ENCODE data around the gene SMC5.
"Not testable (repeated sequence)": the region's sequence is repeated elsewhere in the genome, so short reads cannot be mapped to it uniquely, and the experiment has no call there.

Gene SMC5

GRCh38 chr9:70245952-70246351 lies 12.8 kb upstream of the SMC5 start:
- no CpG with 5 or more reads among the region's 1 CpG for WGBS (ENCODE audit: insufficient coverage, insufficient read length)
- H3K4me3 ChIP-seq (ENCODE audit: low read length); H3K4me1 ChIP-seq (ENCODE audit: control insufficient read depth, insufficient read depth, low read length); H3K36me3 ChIP-seq (ENCODE audit: control insufficient read depth, insufficient read depth, low read length); H3K9me3 ChIP-seq (ENCODE audit: control insufficient read depth, insufficient read depth, low read length); H3K27me3 ChIP-seq (ENCODE audit: control insufficient read depth, insufficient read depth, low read length); DNase-seq (ENCODE audit: low read depth, low spot score); H3K27ac ChIP-seq (ENCODE audit: low read length): not testable (repeated sequence)

GRCh38 chr9:70250221-70250620 lies 8.6 kb upstream of the SMC5 start:
- WGBS (ENCODE audit: insufficient coverage, insufficient read length): no CpG with 5 or more reads among the region's 1 CpG
- Histone ChIP-seq H3K9me3 (ENCODE audit: control insufficient read depth, insufficient read depth, low read length) (no peaks in the 10 kb centered on the region), H3K27me3 (ENCODE audit: control insufficient read depth, insufficient read depth, low read length) (no peaks in the 10 kb centered on the region), H3K36me3 (ENCODE audit: control insufficient read depth, insufficient read depth, low read length) (no peaks in the 10 kb centered on the region), H3K4me1 (ENCODE audit: control insufficient read depth, insufficient read depth, low read length) (no peaks in the 10 kb centered on the region), H3K4me3 (ENCODE audit: low read length) (no peak overlapping the region), H3K27ac (ENCODE audit: low read length) (no peak overlapping the region)
- no peak for DNase-seq (ENCODE audit: low read depth, low spot score)

- no peaks in the 10 kb centered on the region for H3K4me1 ChIP-seq (ENCODE audit: control insufficient read depth, insufficient read depth, low read length)
- H3K27ac ChIP-seq (ENCODE audit: low read length): no peak overlapping the region
These were observed 3.3 kb upstream of the SMC5 start for GRCh38 chr9:70255486-70255885.

GRCh38 chr9:70256123-70256551 lies 2.6 kb upstream of the SMC5 start:
- Histone ChIP-seq H3K27ac (ENCODE audit: low read length) (no peak overlapping the region), H3K27me3 (ENCODE audit: control insufficient read depth, insufficient read depth, low read length) (no peaks in the 10 kb centered on the region), H3K4me1 (ENCODE audit: control insufficient read depth, insufficient read depth, low read length) (no peaks in the 10 kb centered on the region), H3K36me3 (ENCODE audit: control insufficient read depth, insufficient read depth, low read length) (no peaks in the 10 kb centered on the region), H3K9me3 (ENCODE audit: control insufficient read depth, insufficient read depth, low read length) (no peaks in the 10 kb centered on the region), H3K4me3 (ENCODE audit: low read length) (no peak overlapping the region)
- DNase-seq (ENCODE audit: low read depth, low spot score): no peak
- no CpG with 5 or more reads among the region's 7 CpGs for WGBS (ENCODE audit: insufficient coverage, insufficient read length)

More at GRCh38 chr9:70255486-70255885, 3.3 kb upstream of the SMC5 start:
- Histone ChIP-seq H3K36me3 (ENCODE audit: control insufficient read depth, insufficient read depth, low read length) (no peaks in the 10 kb centered on the region), H3K27me3 (ENCODE audit: control insufficient read depth, insufficient read depth, low read length) (no peaks in the 10 kb centered on the region), H3K9me3 (ENCODE audit: control insufficient read depth, insufficient read depth, low read length) (no peaks in the 10 kb centered on the region), H3K4me3 (ENCODE audit: low read length) (no peak overlapping the region)
- no peak for DNase-seq (ENCODE audit: low read depth, low spot score)

- no peaks in the 10 kb centered on the region for H3K36me3 ChIP-seq (ENCODE audit: control insufficient read depth, insufficient read depth, low read length)
- no peak for DNase-seq (ENCODE audit: low read depth, low spot score)
- H3K27me3 ChIP-seq (ENCODE audit: control insufficient read depth, insufficient read depth, low read length): no peaks in the 10 kb centered on the region
- H3K4me3 ChIP-seq (ENCODE audit: low read length): no peak overlapping the region
- H3K9me3 ChIP-seq (ENCODE audit: control insufficient read depth, insufficient read depth, low read length): no peaks in the 10 kb centered on the region
- WGBS (ENCODE audit: insufficient coverage, insufficient read length): no CpG with 5 or more reads among the region's 3 CpGs
- H3K4me1 ChIP-seq (ENCODE audit: control insufficient read depth, insufficient read depth, low read length): no peaks in the 10 kb centered on the region
- H3K27ac ChIP-seq (ENCODE audit: low read length): no peak overlapping the region
These were observed 1.3 kb upstream of the SMC5 start for GRCh38 chr9:70257502-70257901.

GRCh38 chr9:70257991-70258691 lies 637 bp upstream of the SMC5 start:
- no CpG with 5 or more reads among the region's 27 CpGs for WGBS (ENCODE audit: insufficient coverage, insufficient read length)
- no peak overlapping the region for H3K27ac ChIP-seq (ENCODE audit: low read length)
- peak overlapping the region; percentile 72; the same call in 1 of the 2 replicates for H3K4me3 ChIP-seq (ENCODE audit: low read length)
- no peaks in the 10 kb centered on the region for H3K9me3 ChIP-seq (ENCODE audit: control insufficient read depth, insufficient read depth, low read length)
- no peak for DNase-seq (ENCODE audit: low read depth, low spot score)
- no peaks in the 10 kb centered on the region for H3K27me3 ChIP-seq (ENCODE audit: control insufficient read depth, insufficient read depth, low read length)
- H3K36me3 ChIP-seq (ENCODE audit: control insufficient read depth, insufficient read depth, low read length): no peaks in the 10 kb centered on the region
- H3K4me1 ChIP-seq (ENCODE audit: control insufficient read depth, insufficient read depth, low read length): no peaks in the 10 kb centered on the region

- Histone ChIP-seq H3K27ac (ENCODE audit: low read length) (no peak overlapping the region), H3K27me3 (ENCODE audit: control insufficient read depth, insufficient read depth, low read length) (no peaks in the 10 kb centered on the region), H3K4me3 (ENCODE audit: low read length) (peak overlapping the region; percentile 72), H3K36me3 (ENCODE audit: control insufficient read depth, insufficient read depth, low read length) (no peaks in the 10 kb centered on the region), H3K9me3 (ENCODE audit: control insufficient read depth, insufficient read depth, low read length) (no peaks in the 10 kb centered on the region), H3K4me1 (ENCODE audit: control insufficient read depth, insufficient read depth, low read length) (no peaks in the 10 kb centered on the region)
- no peak for DNase-seq (ENCODE audit: low read depth, low spot score)
- WGBS (ENCODE audit: insufficient coverage, insufficient read length): no CpG with 5 or more reads among the region's 10 CpGs
These were observed 679 bp downstream of the SMC5 start for GRCh38 chr9:70259512-70259802.

GRCh38 chr9:70260007-70260443 lies 1.2 kb downstream of the SMC5 start:
- no CpG with 5 or more reads among the region's 30 CpGs for WGBS (ENCODE audit: insufficient coverage, insufficient read length)
- Histone ChIP-seq H3K27me3 (ENCODE audit: control insufficient read depth, insufficient read depth, low read length) (no peaks in the 10 kb centered on the region), H3K27ac (ENCODE audit: low read length) (no peak overlapping the region), H3K36me3 (ENCODE audit: control insufficient read depth, insufficient read depth, low read length) (peaks cover 3% of the 10 kb centered on the region; the same call in 1 of the 2 replicates), H3K9me3 (ENCODE audit: control insufficient read depth, insufficient read depth, low read length) (no peaks in the 10 kb centered on the region), H3K4me3 (ENCODE audit: low read length) (peak overlapping the region; percentile 33; the same call in 1 of the 2 replicates), H3K4me1 (ENCODE audit: control insufficient read depth, insufficient read depth, low read length) (no peaks in the 10 kb centered on the region)
- no peak for DNase-seq (ENCODE audit: low read depth, low spot score)

- Histone ChIP-seq H3K27me3 (ENCODE audit: control insufficient read depth, insufficient read depth, low read length) (no peaks in the 10 kb centered on the region), H3K36me3 (ENCODE audit: control insufficient read depth, insufficient read depth, low read length) (peaks cover 3% of the 10 kb centered on the region; the same call in 1 of the 2 replicates), H3K9me3 (ENCODE audit: control insufficient read depth, insufficient read depth, low read length) (no peaks in the 10 kb centered on the region), H3K4me3 (ENCODE audit: low read length) (no peak overlapping the region), H3K4me1 (ENCODE audit: control insufficient read depth, insufficient read depth, low read length) (no peaks in the 10 kb centered on the region), H3K27ac (ENCODE audit: low read length) (no peak overlapping the region)
- no peak for DNase-seq (ENCODE audit: low read depth, low spot score)
- no CpG with 5 or more reads among the region's 8 CpGs for WGBS (ENCODE audit: insufficient coverage, insufficient read length)
These were observed 1.8 kb downstream of the SMC5 start for GRCh38 chr9:70260606-70261005.

GRCh38 chr9:70261131-70261870 lies 2.5 kb downstream of the SMC5 start:
- WGBS (ENCODE audit: insufficient coverage, insufficient read length): no CpG with 5 or more reads among the region's 4 CpGs
- H3K36me3 ChIP-seq (ENCODE audit: control insufficient read depth, insufficient read depth, low read length): peaks cover 3% of the 10 kb centered on the region; the same call in 1 of the 2 replicates
- no peak overlapping the region for H3K27ac ChIP-seq (ENCODE audit: low read length)
- H3K4me1 ChIP-seq (ENCODE audit: control insufficient read depth, insufficient read depth, low read length): no peaks in the 10 kb centered on the region
- DNase-seq (ENCODE audit: low read depth, low spot score): no peak
- H3K4me3 ChIP-seq (ENCODE audit: low read length): no peak overlapping the region
- H3K9me3 ChIP-seq (ENCODE audit: control insufficient read depth, insufficient read depth, low read length): no peaks in the 10 kb centered on the region
- H3K27me3 ChIP-seq (ENCODE audit: control insufficient read depth, insufficient read depth, low read length): no peaks in the 10 kb centered on the region

All from iPS DF 6.9 (cell line).